WTC11 (cell line): ENCODE results near the gene QKI.

Experiments used
- CTCF ChIP-seq: fragments of 200-600 bp; IDR thresholded peaks from 2 replicates; pipeline ENCODE4 v1.8.0; 2022; ENCODE audit warnings: antibody characterized with exemption
- E2F4 ChIP-seq: sonication (generic); formaldehyde crosslinking; IDR thresholded peaks from 2 replicates; pipeline ENCODE4 v1.8.1; 2022; ENCODE audit warnings: low read depth, mild to moderate bottlenecking, moderate library complexity, missing genetic modification reagents, borderline replicate concordance
- ZNF512 ChIP-seq: sonication (generic); formaldehyde crosslinking; IDR thresholded peaks from 2 replicates; pipeline ENCODE4 v1.8.1; 2022; ENCODE audit warnings: missing genetic modification reagents, borderline replicate concordance
- TF ChIP-seq, protein P1 (sequence below): sonication (generic); formaldehyde crosslinking; IDR thresholded peaks from 2 replicates; pipeline ENCODE4 v1.8.1; 2023; ENCODE audit warnings: mild to moderate bottlenecking, missing genetic modification reagents

- no peak for TF ChIP-seq CTCF
- TF ChIP-seq, protein P1, sequence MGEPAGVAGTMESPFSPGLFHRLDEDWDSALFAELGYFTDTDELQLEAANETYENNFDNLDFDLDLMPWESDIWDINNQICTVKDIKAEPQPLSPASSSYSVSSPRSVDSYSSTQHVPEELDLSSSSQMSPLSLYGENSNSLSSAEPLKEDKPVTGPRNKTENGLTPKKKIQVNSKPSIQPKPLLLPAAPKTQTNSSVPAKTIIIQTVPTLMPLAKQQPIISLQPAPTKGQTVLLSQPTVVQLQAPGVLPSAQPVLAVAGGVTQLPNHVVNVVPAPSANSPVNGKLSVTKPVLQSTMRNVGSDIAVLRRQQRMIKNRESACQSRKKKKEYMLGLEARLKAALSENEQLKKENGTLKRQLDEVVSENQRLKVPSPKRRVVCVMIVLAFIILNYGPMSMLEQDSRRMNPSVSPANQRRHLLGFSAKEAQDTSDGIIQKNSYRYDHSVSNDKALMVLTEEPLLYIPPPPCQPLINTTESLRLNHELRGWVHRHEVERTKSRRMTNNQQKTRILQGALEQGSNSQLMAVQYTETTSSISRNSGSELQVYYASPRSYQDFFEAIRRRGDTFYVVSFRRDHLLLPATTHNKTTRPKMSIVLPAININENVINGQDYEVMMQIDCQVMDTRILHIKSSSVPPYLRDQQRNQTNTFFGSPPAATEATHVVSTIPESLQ (CRISPR knock-in tag) = no peak
- TF ChIP-seq E2F4 = no peak
- no peak for TF ChIP-seq ZNF512
Observed at GRCh38 chr6:163401039-163401885, 13.3 kb upstream of the QKI start.
